GM18907 (cell line): ENCODE data around the gene PARP12.
A peak's percentile ranks its signal among the peaks of the same experiment; 100 is the strongest.
"Not testable (repeated sequence)": the region's sequence is repeated elsewhere in the genome, so short reads cannot be mapped to it uniquely, and the experiment has no call there.

Source experiments
- ATAC-seq: cut with Tn5 transposase; IDR thresholded peaks from one replicate; pipeline ENCODE4 v1.9.1; 2021; ENCODE audit warnings: mild to moderate bottlenecking, moderate library complexity; ENCODE audit not compliant: unreplicated experiment

PARP12 gene, protein sequence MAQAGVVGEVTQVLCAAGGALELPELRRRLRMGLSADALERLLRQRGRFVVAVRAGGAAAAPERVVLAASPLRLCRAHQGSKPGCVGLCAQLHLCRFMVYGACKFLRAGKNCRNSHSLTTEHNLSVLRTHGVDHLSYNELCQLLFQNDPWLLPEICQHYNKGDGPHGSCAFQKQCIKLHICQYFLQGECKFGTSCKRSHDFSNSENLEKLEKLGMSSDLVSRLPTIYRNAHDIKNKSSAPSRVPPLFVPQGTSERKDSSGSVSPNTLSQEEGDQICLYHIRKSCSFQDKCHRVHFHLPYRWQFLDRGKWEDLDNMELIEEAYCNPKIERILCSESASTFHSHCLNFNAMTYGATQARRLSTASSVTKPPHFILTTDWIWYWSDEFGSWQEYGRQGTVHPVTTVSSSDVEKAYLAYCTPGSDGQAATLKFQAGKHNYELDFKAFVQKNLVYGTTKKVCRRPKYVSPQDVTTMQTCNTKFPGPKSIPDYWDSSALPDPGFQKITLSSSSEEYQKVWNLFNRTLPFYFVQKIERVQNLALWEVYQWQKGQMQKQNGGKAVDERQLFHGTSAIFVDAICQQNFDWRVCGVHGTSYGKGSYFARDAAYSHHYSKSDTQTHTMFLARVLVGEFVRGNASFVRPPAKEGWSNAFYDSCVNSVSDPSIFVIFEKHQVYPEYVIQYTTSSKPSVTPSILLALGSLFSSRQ

DNA sequence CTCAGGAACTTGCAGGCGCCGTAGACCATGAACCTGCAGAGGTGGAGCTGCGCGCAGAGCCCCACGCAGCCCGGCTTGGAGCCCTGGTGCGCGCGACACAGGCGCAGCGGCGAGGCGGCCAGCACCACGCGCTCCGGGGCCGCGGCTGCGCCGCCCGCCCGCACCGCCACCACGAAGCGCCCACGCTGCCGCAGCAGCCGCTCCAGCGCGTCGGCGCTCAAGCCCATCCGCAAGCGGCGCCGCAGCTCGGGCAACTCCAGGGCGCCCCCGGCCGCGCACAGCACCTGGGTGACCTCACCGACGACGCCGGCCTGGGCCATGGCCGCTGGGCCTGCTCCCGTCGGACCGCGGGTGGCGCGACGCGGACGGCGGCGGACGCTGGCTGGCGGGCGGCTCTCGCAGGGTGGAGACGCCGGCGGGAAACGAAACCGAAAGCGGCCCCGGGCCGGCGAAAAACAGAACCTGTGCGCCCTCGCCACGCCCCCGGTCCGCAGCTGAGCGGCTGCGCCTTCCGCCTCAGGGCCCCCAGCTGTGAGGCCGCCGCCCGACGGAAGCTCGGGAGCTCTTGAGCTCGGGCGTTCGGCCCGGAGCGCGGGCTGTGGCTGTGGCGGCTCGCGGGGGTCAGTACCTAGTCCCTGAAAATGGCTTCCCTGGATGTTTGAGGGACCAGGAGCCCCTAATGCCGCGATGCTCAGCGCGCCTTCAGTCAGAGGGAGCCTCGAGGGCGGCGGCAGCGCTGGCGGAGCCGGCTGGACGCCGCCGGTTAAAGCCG, at the start of gene PARP12:
Gene PARP12 (minus strand): TSS at position 424 of the 772 bp plus-strand sequence. CDS start 104 bp downstream, at position 320.
- ATAC-seq = peak; percentile 92

DNA sequence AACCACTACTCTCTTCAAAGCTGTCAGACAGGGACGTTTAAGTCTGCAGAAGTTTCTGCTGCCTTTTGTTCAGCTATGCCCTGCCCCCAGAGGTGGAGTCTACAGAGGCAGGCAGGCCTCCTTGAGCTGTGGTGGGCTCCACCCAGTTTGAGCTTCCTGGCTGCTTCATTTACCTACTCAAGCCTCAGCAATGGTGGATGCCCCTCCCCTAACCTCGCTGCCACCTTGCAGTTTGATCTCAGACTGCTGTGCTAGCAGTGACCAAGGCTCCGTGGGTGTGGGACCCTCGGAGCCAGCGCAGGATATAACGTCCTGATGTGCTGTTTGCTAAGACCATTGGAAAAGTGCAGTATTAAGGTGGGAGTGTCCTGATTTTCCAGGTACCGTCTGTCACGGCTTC, 46.0 kb upstream of the PARP12 start:
- not testable (repeated sequence) for ATAC-seq

DNA sequence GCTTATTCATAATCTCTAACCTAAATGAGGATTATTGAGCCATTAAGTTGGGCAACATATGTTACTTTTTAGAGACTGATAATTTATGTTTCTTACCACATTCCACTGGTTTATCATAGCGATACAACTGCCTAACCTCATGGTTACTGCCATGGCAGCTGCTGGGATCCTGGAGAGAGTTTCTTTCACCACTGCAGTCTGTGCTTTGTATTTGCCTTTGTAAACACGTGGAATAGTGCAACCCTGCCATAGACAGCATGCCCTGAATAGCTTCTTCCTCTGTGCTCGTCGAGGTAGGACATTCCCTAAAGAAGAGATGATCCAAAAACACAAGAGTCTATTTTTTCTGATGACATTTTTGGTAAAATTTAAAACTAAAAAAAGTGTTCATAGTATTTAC, 33.7 kb upstream of the PARP12 start:
- no peak for ATAC-seq

- ATAC-seq = no peak
These were observed 30.6 kb upstream of the PARP12 start for GRCh38 chr7:140093375-140093774.

DNA sequence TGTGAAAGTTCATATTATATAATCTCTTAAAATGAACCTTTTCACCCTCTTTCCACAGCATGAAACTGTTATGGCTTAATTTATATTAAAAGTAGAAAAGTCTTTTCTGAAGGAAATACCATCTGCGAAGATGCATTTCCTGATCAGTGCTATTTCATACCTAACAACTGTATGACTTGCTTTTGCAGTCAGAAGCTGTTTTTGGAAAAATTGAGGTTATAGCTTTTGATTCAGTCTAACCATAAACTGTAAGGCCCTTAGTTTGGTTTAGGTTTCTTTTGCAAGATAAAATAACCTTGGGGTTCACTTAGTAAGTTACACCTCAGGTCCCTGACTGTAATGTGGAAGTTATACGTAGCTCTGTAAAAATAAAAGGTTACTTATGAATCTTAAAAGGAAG, 22.7 kb upstream of the PARP12 start:
- ATAC-seq = no peak

- ATAC-seq = peak; percentile 52
These were observed 22.2 kb upstream of the PARP12 start for GRCh38 chr7:140084972-140085371.

DNA sequence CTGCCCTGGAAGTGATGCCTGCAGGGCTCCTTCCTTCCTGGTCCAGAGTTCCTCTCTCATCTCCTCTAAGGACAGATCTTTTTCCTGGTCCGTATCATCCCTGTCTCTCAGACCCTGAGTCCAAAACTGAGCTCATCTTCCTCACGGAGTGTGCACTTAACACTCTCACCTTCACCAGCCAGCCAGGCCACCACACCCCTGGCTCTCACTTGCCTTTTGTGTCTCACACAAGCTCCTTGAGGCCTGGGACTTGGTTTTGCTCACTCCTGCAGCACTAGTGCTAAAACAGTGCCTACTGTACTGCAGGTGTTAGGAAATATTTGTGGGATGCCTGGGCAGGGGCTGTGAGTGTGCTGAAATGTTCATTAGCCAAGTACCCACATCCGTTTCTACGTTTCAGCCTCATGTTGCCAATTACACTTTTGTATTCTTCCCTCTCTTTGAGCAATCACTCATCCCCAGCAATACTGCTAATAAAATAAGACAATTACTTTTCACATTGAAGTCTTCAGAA, 21.4 kb upstream of the PARP12 start:
- ATAC-seq = no peak

DNA sequence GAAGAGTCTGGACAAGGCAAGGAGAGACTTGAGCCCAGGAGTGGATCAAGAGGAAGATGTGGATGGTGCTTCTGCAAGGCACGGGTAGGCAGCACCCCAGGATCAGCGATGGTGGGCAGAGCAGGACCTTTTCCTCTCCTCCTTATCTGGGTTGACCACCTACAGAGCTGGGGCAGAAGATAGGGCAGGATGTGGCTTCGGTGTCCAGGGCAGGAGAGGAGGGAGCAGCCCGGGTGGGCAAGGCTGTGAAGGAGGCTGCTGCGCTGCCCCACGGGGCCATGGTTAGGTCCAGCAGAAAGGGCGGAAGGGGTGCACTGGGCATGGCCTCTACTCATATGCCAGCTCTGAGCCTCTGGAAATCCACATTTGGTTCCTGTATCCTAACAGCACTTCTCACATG, 20.0 kb upstream of the PARP12 start:
- ATAC-seq = no peak

DNA sequence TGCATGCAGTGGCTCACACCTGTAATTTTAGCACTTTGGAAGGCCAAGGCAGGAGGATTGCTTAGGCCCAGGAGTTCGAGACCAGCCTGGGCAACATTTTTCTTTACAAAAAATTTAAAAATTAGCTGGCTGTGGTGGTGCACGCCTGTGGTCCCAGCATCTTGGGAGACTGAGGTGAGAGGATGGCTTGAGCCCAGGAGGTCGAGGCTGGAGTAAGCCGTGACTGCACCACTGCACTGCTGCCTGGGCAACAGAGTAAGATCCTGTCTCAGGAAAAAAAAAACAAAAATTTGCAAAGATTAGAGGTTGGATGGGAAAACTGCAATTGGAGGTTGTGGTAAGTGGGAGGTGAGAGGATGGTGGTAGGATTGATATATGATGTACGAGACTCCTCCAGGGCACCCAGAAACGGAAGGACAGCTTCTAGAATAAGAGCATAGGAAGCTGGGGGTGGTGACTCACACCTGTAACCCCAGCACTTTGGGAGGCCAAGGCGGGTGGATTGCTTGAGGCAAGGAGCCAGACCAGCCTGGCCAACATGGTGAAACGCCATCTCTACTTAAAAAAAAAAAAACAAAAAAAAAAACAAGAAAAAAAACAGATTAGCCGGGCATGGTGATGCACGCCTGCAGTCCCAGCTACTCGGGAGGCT, 19.1 kb upstream of the PARP12 start:
- ATAC-seq = no peak

- ATAC-seq = no peak
These were observed 18.2 kb upstream of the PARP12 start for GRCh38 chr7:140080919-140081318.

DNA sequence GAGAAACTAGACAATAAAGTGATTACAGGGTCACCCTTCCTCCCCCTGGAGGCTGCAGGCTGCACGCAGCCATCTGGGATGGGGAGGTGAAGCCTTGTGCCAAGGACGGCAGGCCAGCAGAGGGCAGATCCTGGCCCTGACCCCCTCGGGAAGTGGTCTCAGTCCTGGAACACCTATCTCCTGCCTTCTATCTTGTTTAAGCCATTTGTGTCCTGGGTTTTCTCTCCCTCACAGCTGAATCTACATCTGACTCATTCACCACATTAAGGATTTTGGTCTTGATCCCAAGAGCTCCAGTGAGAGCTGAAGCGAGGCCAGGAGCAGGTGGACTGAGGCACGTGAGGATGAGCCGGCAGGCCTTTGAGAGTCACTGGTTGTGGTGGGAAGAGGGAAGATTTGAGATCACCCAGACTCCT, 16.4 kb upstream of the PARP12 start:
- ATAC-seq = no peak

DNA sequence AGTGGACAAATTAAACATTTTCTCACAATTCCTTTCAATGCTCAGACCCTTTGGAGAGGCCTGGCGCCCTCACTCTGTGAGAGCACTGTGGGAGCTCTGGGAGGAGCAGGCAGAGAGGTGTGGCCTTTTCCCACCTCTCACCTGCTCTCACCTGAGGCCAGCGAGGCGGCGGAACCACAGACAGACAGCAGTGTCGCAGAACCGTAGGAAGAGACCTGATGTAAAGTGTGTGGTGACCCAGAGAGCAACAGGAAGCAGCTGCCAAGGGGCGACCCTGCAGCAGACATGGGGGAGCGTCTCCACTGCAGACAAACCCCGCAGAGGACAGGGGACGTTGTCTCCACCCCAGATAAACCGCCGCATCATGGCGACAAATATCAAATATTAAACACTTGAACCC, 15.6 kb upstream of the PARP12 start:
- ATAC-seq = no peak

DNA sequence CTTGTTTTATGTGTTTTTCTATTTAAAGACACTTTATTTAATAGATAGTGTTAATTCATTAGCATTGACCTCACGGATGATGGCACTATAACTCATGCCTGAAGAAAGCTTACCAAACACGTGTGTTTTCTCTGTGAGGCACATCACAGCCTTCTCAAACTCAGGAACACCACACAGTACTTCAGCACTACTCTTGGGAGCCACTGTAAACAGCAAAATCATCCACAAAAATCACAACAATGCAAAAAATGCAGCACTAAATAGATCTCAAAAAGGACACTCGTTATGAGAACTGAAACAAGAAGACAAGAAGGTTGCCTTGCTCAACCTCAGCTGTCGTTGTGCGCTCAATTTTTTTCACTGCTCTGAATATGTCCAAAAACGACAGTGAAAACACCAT, 12.0 kb upstream of the PARP12 start:
- ATAC-seq = no peak

GRCh38 chr7:140070546-140070945, 7.8 kb upstream of the PARP12 start:
- no peak for ATAC-seq

DNA sequence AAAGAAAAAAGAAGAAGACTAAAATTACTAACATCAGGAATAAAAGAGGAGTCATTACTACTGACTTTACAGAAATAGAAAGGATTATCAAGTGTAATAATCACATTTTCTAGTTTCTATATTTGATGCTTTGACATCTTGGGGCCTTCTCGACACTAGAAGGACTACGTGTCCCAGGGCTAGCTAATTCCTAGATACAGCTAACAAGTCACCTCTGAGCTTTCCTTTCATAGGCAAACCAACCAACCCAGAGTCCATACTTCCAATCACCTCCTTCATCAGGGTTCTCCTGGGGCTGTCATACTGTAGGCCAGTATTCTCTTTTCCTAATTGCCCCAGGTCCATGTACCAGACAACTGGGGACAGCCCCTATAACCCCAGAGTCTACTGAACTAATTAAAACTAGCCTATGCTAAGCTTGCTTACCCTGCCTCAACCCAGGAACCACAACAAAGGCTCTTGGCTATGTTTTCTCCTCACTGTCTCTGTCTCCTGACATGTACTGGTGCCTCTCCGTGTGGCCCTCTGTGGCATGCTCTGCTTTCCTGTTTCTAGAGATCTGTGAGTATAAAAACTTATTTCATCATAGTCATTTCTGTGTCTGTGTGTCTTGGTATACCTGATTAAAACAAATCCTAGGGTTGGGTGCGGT, 6.7 kb upstream of the PARP12 start:
- no peak for ATAC-seq

- ATAC-seq = no peak
These were observed 5.3 kb upstream of the PARP12 start for GRCh38 chr7:140068033-140068432.

GRCh38 chr7:140067052-140067451, 4.3 kb upstream of the PARP12 start:
- no peak for ATAC-seq

- ATAC-seq = peak; percentile 53
These were observed 628 bp downstream of the PARP12 start for GRCh38 chr7:140062118-140062527.

- ATAC-seq = no peak
These were observed 1.2 kb downstream of the PARP12 start for GRCh38 chr7:140061607-140061930.

GRCh38 chr7:140060788-140061606, 1.8 kb downstream of the PARP12 start:
- no peak for ATAC-seq
